Measurements from ENCODE around the gene PARD3B. TPM values are rescaled to one million over a fixed set of nuclear protein-coding genes. Genes with fewer than 3 reads are reported as not detected.

PARD3B gene
- total RNA-seq, 1 donor from 2014 or later, result 18.4 TPM

DNA sequence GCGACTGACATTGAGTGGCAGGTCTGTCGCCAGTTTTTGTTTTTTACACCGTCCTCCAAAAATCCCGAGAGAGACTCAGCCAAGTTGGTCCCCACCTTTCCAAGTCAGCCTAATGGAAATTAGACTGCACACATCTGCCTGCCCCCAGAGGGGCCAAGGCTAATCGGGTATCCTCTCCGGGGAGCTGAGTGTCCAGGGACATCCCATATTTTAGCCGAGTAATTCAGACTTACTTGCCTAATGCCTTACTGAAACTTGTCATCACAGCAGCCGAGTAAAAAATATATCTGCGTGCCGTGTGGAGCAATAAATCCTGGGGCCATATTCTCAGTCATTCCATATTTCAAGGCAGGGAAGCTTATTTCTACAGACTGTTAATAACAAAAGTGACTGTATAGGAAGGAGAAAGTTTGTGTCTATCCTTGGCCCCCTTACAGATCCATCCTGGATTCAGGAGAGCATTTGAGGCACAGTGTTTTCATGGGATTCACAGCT, 1098.2 kb downstream of the PARD3B start:
- TF ChIP-seq, protein P1, sequence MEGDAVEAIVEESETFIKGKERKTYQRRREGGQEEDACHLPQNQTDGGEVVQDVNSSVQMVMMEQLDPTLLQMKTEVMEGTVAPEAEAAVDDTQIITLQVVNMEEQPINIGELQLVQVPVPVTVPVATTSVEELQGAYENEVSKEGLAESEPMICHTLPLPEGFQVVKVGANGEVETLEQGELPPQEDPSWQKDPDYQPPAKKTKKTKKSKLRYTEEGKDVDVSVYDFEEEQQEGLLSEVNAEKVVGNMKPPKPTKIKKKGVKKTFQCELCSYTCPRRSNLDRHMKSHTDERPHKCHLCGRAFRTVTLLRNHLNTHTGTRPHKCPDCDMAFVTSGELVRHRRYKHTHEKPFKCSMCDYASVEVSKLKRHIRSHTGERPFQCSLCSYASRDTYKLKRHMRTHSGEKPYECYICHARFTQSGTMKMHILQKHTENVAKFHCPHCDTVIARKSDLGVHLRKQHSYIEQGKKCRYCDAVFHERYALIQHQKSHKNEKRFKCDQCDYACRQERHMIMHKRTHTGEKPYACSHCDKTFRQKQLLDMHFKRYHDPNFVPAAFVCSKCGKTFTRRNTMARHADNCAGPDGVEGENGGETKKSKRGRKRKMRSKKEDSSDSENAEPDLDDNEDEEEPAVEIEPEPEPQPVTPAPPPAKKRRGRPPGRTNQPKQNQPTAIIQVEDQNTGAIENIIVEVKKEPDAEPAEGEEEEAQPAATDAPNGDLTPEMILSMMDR (conservative IDR thresholded peaks at IDR 0.05), result no peak
- H3K27ac Mint-ChIP-seq (ENCODE audit: unreplicated experiment), result no peak overlapping the region
- no peak for DNase-seq (ENCODE audit: low read depth, low spot score)
- H3K27me3 Mint-ChIP-seq (ENCODE audit: low read depth), result no peaks in the 10 kb centered on the region
- no peaks in the 10 kb centered on the region for H3K36me3 Mint-ChIP-seq (ENCODE audit: low read depth)
- H3K4me1 Mint-ChIP-seq, result peaks cover 26% of the 10 kb centered on the region
- no peak overlapping the region for H3K4me3 Mint-ChIP-seq
- H3K9me3 Mint-ChIP-seq, result peaks cover 3% of the 10 kb centered on the region

DNA sequence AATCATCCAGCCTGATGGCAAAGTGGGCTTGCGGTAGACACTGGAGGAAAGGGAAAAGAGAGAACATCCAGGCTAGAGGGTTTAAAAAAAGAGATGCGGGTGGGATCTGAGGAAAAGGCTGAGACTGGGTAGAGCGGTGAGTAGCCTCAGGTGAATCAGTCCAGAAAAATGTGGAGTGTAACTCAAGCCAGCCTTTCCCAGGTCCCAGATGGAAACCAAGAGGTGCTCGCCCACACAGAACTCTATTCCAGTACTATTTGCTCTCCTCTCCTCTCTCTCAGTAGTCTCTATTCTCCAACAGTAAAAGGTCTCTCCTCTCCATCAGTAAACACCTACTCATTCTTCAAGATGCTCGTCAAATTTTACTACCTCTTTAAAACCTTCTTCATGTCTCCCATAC, 1098.7 kb downstream of the PARD3B start:
- Mint-ChIP-seq H3K27ac (ENCODE audit: unreplicated experiment) (no peak overlapping the region), H3K4me3 (no peak overlapping the region), H3K36me3 (ENCODE audit: low read depth) (no peaks in the 10 kb centered on the region), H3K4me1 (peaks cover 26% of the 10 kb centered on the region), H3K9me3 (peaks cover 3% of the 10 kb centered on the region), H3K27me3 (ENCODE audit: low read depth) (no peaks in the 10 kb centered on the region)
- no peak for DNase-seq (ENCODE audit: low read depth, low spot score)
- TF ChIP-seq, protein P1 (conservative IDR thresholded peaks at IDR 0.05), result no peak

DNA sequence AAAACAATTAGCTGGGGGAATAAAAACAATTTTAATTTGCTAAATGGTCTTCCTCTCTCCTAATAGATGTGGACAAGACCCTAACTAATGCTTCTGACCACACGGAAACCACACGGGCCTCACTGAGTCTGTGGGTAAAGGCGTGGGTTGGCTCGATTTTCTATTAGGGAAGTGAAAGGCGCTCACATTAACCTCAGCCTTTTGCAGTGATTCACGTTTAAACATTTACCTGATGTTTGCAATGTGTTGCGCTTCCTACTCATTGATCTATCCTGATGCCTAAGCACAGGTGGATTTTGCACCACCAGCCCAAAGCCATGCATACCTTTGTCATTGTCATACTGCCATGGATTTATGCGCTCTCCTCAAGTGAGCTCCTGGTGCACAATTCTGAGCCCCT, 1101.4 kb downstream of the PARD3B start:
- Mint-ChIP-seq H3K36me3 (ENCODE audit: low read depth) (no peaks in the 10 kb centered on the region), H3K27me3 (ENCODE audit: low read depth) (no peaks in the 10 kb centered on the region), H3K27ac (ENCODE audit: unreplicated experiment) (no peak overlapping the region), H3K4me1 (peaks cover 49% of the 10 kb centered on the region), H3K9me3 (no peaks in the 10 kb centered on the region), H3K4me3 (no peak overlapping the region)
- TF ChIP-seq, protein P1 (conservative IDR thresholded peaks at IDR 0.05), result no peak
- no peak for DNase-seq (ENCODE audit: low read depth, low spot score)

DNA sequence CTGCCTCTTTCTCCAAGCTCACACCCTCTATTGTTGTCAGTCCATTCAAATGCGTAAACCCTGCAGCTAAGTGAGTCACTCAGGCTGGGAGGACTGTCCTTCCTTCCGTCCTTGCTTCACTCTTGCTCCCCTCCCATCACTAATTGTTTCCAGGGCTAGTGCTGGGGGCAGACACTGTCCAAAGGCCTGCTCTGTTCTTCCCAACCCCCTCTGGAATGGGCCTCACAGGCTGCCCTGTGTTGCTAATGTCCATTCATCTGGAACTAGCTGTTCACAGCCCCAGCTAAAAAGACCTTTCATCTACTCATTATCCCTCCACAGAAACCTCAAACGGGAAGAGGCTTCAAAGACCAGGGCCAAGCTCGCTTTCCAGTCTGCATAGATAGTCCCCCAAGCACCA, 1105.2 kb downstream of the PARD3B start:
- H3K27me3 Mint-ChIP-seq (ENCODE audit: low read depth), result peaks cover 2% of the 10 kb centered on the region
- H3K27ac Mint-ChIP-seq (ENCODE audit: unreplicated experiment), result peak overlapping the region; percentile 82
- peak overlapping the region; percentile 54 for H3K4me3 Mint-ChIP-seq
- peaks cover 35% of the 10 kb centered on the region for H3K4me1 Mint-ChIP-seq
- DNase-seq (ENCODE audit: low read depth, low spot score), result peak; percentile 13
- TF ChIP-seq, protein P1 (conservative IDR thresholded peaks at IDR 0.05), result no peak
- no peaks in the 10 kb centered on the region for H3K36me3 Mint-ChIP-seq (ENCODE audit: low read depth)
- peaks cover 5% of the 10 kb centered on the region for H3K9me3 Mint-ChIP-seq

DNA sequence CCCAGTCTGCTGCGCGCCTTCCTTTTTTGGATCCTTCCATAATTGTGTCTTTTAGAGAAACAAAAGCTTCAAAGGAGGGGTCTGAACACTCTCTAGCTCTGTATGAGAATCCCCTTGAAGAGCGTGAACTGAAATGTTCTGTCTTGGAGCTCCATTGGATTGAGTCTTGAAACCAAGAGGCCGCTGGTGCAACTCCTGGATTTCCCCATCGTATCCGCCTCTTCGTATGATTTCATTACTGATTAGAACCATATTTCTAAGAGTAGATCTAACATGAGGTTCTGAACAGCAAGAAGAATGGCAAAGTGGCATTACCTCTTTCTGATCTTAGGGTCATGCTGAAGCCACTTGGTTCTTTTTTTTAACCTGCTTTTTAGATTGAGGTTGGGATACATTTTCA, 1105.7 kb downstream of the PARD3B start:
- Mint-ChIP-seq H3K4me1 (peaks cover 37% of the 10 kb centered on the region), H3K9me3 (peaks cover 5% of the 10 kb centered on the region), H3K27ac (ENCODE audit: unreplicated experiment) (peak overlapping the region; percentile 82), H3K27me3 (ENCODE audit: low read depth) (peaks cover 2% of the 10 kb centered on the region), H3K36me3 (ENCODE audit: low read depth) (no peaks in the 10 kb centered on the region), H3K4me3 (peak overlapping the region; percentile 54)
- no peak for DNase-seq (ENCODE audit: low read depth, low spot score)
- TF ChIP-seq, protein P1 (conservative IDR thresholded peaks at IDR 0.05), result no peak

Measured in neural crest cell (in vitro differentiated cells).